ENCODE results near the gene TRIM5. TPM values are rescaled to one million over a fixed set of nuclear protein-coding genes. Genes with fewer than 3 reads are reported as not detected.

Gene TRIM5
- polyA plus RNA-seq, 1 donor (not counting 4 experiments of a cell fraction or from before 2014, with no cell fraction given), result 34.6 TPM

GRCh38 chr11:5690736-5691135 lies 5.9 kb upstream of the TRIM5 start:
- FAIRE-seq, result no peak
- H4K20me1 ChIP-seq (ENCODE audit: control insufficient read depth, extremely low read depth, insufficient read depth, low read length), result no peaks in the 10 kb centered on the region
- H3K4me3 ChIP-seq (ENCODE audit: control insufficient read depth in 2 of 3, extremely low read depth in 1 of 3, insufficient read depth in 2 of 3, low read depth in 1 of 3, low read length in 3 of 3), result peak overlapping the region; percentile 43 to 82 (median 70)
- dilution Hi-C loops (cut with MboI; ENCODE audit: extremely low pct_ligation_motif_present, low sequenced_read_pairs), result no loop called here
- H3K27me3 ChIP-seq (ENCODE audit: control insufficient read depth, extremely low read depth, insufficient read depth, low read length), result no peaks in the 10 kb centered on the region
- DNase-seq (ENCODE audit: low read depth, low spot score), result no peak
- peak overlapping the region; percentile 76 for H3K9ac ChIP-seq (ENCODE audit: control insufficient read depth, extremely low read depth, insufficient read depth, low read length)
- TF ChIP-seq EZH2 (IDR thresholded peaks at IDR 0.05; ENCODE audit: low read length) (no peak), CTCF (optimal IDR thresholded peaks at IDR 0.05 in 1 of 3, IDR thresholded peaks at IDR 0.05 in 1 of 3, conservative IDR thresholded peaks at IDR 0.05 in 1 of 3; ENCODE audit: extremely low read depth in 1 of 3, insufficient read depth in 2 of 3, low read length in 3 of 3) (no peak)
- H3K27ac ChIP-seq (ENCODE audit: control insufficient read depth, insufficient read depth, low read length), result peak overlapping the region; percentile 71
- no peaks in the 10 kb centered on the region for H3K9me3 ChIP-seq (ENCODE audit: control insufficient read depth, low read depth, low read length)
- peaks cover 9% of the 10 kb centered on the region for H3K4me1 ChIP-seq (ENCODE audit: control insufficient read depth, extremely low read depth, insufficient read depth, low read length)
- H3K9me1 ChIP-seq (ENCODE audit: control insufficient read depth, extremely low read depth, insufficient read depth, low read length), result no peaks in the 10 kb centered on the region
- H3K79me2 ChIP-seq (ENCODE audit: control insufficient read depth, insufficient read depth, low read length), result peaks cover 9% of the 10 kb centered on the region
- H2AFZ ChIP-seq (ENCODE audit: control insufficient read depth, low read length), result peak overlapping the region; percentile 81
- H3K36me3 ChIP-seq (ENCODE audit: control insufficient read depth in 2 of 2, extremely low read depth in 1 of 2, insufficient read depth in 2 of 2, low read length in 2 of 2), result no peaks in the 10 kb centered on the region
- peak overlapping the region; percentile 94 for H3K4me2 ChIP-seq (ENCODE audit: control insufficient read depth, extremely low read depth, insufficient read depth, low read depth, low read length)

- Histone ChIP-seq H3K4me2 (ENCODE audit: control insufficient read depth, extremely low read depth, insufficient read depth, low read depth, low read length) (peak overlapping the region; percentile 94), H2AFZ (ENCODE audit: control insufficient read depth, low read length) (peak overlapping the region; percentile 81), H3K9me3 (ENCODE audit: control insufficient read depth, low read depth, low read length) (no peaks in the 10 kb centered on the region), H4K20me1 (ENCODE audit: control insufficient read depth, extremely low read depth, insufficient read depth, low read length) (no peaks in the 10 kb centered on the region), H3K9ac (ENCODE audit: control insufficient read depth, extremely low read depth, insufficient read depth, low read length) (peak overlapping the region; percentile 76), H3K4me1 (ENCODE audit: control insufficient read depth, extremely low read depth, insufficient read depth, low read length) (peaks cover 10% of the 10 kb centered on the region), H3K27me3 (ENCODE audit: control insufficient read depth, extremely low read depth, insufficient read depth, low read length) (no peaks in the 10 kb centered on the region), H3K4me3 (ENCODE audit: control insufficient read depth in 2 of 3, extremely low read depth in 1 of 3, insufficient read depth in 2 of 3, low read depth in 1 of 3, low read length in 3 of 3) (peak overlapping the region; percentile 43 to 82 (median 70)), H3K79me2 (ENCODE audit: control insufficient read depth, insufficient read depth, low read length) (peaks cover 9% of the 10 kb centered on the region), H3K27ac (ENCODE audit: control insufficient read depth, insufficient read depth, low read length) (peak overlapping the region; percentile 71), H3K9me1 (ENCODE audit: control insufficient read depth, extremely low read depth, insufficient read depth, low read length) (no peaks in the 10 kb centered on the region), H3K36me3 (ENCODE audit: control insufficient read depth in 2 of 2, extremely low read depth in 1 of 2, insufficient read depth in 2 of 2, low read length in 2 of 2) (no peaks in the 10 kb centered on the region)
- no peak for FAIRE-seq
- TF ChIP-seq EZH2 (IDR thresholded peaks at IDR 0.05; ENCODE audit: low read length) (no peak), CTCF (optimal IDR thresholded peaks at IDR 0.05 in 1 of 3, IDR thresholded peaks at IDR 0.05 in 1 of 3, conservative IDR thresholded peaks at IDR 0.05 in 1 of 3; ENCODE audit: extremely low read depth in 1 of 3, insufficient read depth in 2 of 3, low read length in 3 of 3) (no peak)
- no peak for DNase-seq (ENCODE audit: low read depth, low spot score)
- dilution Hi-C loops (cut with MboI; ENCODE audit: extremely low pct_ligation_motif_present, low sequenced_read_pairs), result no loop called here
Measured at GRCh38 chr11:5690216-5690615, 5.3 kb upstream of the TRIM5 start.

Measured in keratinocyte (primary cell).